T-helper 1 cell treated with Interleukin-12 subunit alpha and Interleukin-12 subunit beta and Interleukin-4 antibody, amounts not matched to agents 30 ng/mL and 1 ng/mL, for 36 hours (primary cell): Measurements from ENCODE around the gene GFI1. TPM values are rescaled to one million over a fixed set of nuclear protein-coding genes. Genes with fewer than 3 reads are reported as not detected.

ENCODE experiments used
- intact Hi-C: fragments of 100-400 bp; cut with micrococcal nuclease; formaldehyde crosslinking; loops from one replicate; pipeline ENCODE4 v1.15.1; 2024
- total RNA-seq: library from RNA; stranded (reverse); gene quantifications from 2 replicates; pipeline ENCODE4 v1.2.3, GENCODE V29; 2022

The GFI1 gene
- total RNA-seq, 1 donor from 2014 or later = 94.5 TPM

DNA sequence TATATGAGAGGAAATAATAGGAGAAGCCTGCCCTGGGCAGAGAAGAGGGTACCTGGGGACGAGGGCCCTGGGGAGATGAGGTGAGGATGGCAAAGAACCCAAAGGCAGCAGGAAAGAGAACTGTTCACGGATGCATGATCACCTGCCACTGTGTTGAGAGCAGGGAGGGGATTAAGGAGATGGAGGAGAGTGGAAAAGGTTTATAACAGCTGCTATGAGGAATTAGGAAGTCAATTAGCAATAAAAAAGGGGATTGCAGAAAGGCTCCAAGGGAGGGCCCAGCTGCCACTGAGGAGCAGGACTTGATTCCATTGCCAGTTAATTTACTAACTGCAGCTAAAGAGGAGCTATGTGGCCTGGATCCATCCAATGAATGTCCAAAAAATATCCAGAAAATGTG, 61.1 kb downstream of the GFI1 start:
- intact Hi-C loops = no loop called here

Other genes with a start within 250 kb of the GFI1 start
- gene GLMN, start 187.9 kb downstream of the GFI1 start, total RNA-seq = 26.3 and 28.9 TPM in 2 replicates
- 38.4 and 40.3 TPM in 2 replicates for gene RPAP2, start 187.9 kb downstream of the GFI1 start, total RNA-seq